H1 (cell line): ENCODE results near the gene TEAD1. TPM values are rescaled to one million over a fixed set of nuclear protein-coding genes. Genes with fewer than 3 reads are reported as not detected.

Source experiments
- SIX5 ChIP-seq: IDR thresholded peaks from 2 replicates; pipeline ENCODE4 v1.6.1; 2011; ENCODE audit warnings: mild to moderate bottlenecking, low read depth, low read length
- polyA plus RNA-seq, 7 experiments: library from polyadenylated mRNA; depleted of rRNA in 3 of 7; stranded (reverse) in 5 of 7; unstranded in 2 of 7; fragments of >200 nt in 5 of 7; fragments of 200-250 nt in 2 of 7; gene quantifications; 1 replicate in 5 of 7; 2 replicates in 1 of 7; 4 replicates in 1 of 7; pipeline versions ENCODE4 v1.2.1 to v1.2.3, GENCODE V29; 2011 to 2013; ENCODE audit warnings: missing spikeins in 2 of 7, mixed read lengths in 2 of 7
- total RNA-seq: library from RNA; stranded (reverse); fragmentation: NEBNext Ultra II Directional; extraction: Animal tissue kit (Norgen Biotek cat#: 25700); gene quantifications from 2 replicates; pipeline ENCODE4 v1.2.1, GENCODE V29; 2021

Gene TEAD1
- total and polyA plus RNA-seq, 2 of the 8 experiments (the other 6 are each of a cell fraction or from before 2014, with no cell fraction given): 15.6 to 67.4 TPM

DNA sequence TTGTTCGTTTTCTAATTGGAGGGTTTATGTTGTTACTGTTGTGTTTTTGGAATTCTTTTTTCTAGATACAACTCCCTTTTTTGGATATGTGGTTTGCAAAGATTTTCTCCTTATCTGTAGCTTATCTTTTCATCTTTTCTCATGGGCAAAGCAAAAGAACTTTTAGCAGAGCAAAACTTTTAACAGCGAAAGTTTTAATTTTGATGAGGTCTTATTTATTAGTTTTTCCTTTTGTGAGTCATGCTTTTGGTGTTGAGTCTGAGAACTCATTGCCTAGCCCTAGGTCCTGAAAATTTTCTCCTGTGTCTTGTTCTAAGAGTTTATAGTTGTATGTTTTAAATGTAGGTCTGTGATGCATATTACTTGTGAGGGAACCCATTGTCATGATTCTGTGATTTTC is 99.4 kb downstream of the TEAD1 start (continued):
- TF ChIP-seq SIX5: no peak
